Measurements from ENCODE around the gene ANKRD11.

ANKRD11 gene

GRCh38 chr16:89287777-89288576, 202.4 kb downstream of the ANKRD11 start:
- DNase-seq (ENCODE audit: low read depth, low spot score): no peak

GRCh38 chr16:89286096-89286495, 204.3 kb downstream of the ANKRD11 start:
- DNase-seq (ENCODE audit: low read depth, low spot score): no peak

GRCh38 chr16:89285381-89285780, 205.0 kb downstream of the ANKRD11 start:
- DNase-seq (ENCODE audit: low read depth, low spot score): no peak

GRCh38 chr16:89283449-89283848, 206.9 kb downstream of the ANKRD11 start:
- DNase-seq (ENCODE audit: low read depth, low spot score): no peak

- no peak for DNase-seq (ENCODE audit: low read depth, low spot score)
These were observed 207.8 kb downstream of the ANKRD11 start for GRCh38 chr16:89282523-89282922.

GRCh38 chr16:89281829-89282228, 208.5 kb downstream of the ANKRD11 start:
- no peak for DNase-seq (ENCODE audit: low read depth, low spot score)

- no peak for DNase-seq (ENCODE audit: low read depth, low spot score)
These were observed 209.2 kb downstream of the ANKRD11 start for GRCh38 chr16:89281189-89281577.

- DNase-seq (ENCODE audit: low read depth, low spot score): no peak
These were observed 209.7 kb downstream of the ANKRD11 start for GRCh38 chr16:89280546-89281188.

- DNase-seq (ENCODE audit: low read depth, low spot score): no peak
These were observed 210.5 kb downstream of the ANKRD11 start for GRCh38 chr16:89279666-89280481.

GRCh38 chr16:89278441-89279240, 211.7 kb downstream of the ANKRD11 start:
- no peak for DNase-seq (ENCODE audit: low read depth, low spot score)

- DNase-seq (ENCODE audit: low read depth, low spot score): no peak
These were observed 212.6 kb downstream of the ANKRD11 start for GRCh38 chr16:89277641-89278341.

GRCh38 chr16:89277049-89277448, 213.3 kb downstream of the ANKRD11 start:
- no peak for DNase-seq (ENCODE audit: low read depth, low spot score)

- no peak for DNase-seq (ENCODE audit: low read depth, low spot score)
These were observed 214.3 kb downstream of the ANKRD11 start for GRCh38 chr16:89275837-89276720.

- DNase-seq (ENCODE audit: low read depth, low spot score): no peak
These were observed 215.1 kb downstream of the ANKRD11 start for GRCh38 chr16:89275284-89275584.

GRCh38 chr16:89274561-89275283, 215.6 kb downstream of the ANKRD11 start:
- DNase-seq (ENCODE audit: low read depth, low spot score): no peak

GRCh38 chr16:89273741-89274472, 216.5 kb downstream of the ANKRD11 start:
- no peak for DNase-seq (ENCODE audit: low read depth, low spot score)

- no peak for DNase-seq (ENCODE audit: low read depth, low spot score)
These were observed 217.7 kb downstream of the ANKRD11 start for GRCh38 chr16:89272631-89273030.

- no peak for DNase-seq (ENCODE audit: low read depth, low spot score)
These were observed 219.6 kb downstream of the ANKRD11 start for GRCh38 chr16:89270666-89271345.
